ENCODE results near the gene NHS.

The NHS gene

DNA sequence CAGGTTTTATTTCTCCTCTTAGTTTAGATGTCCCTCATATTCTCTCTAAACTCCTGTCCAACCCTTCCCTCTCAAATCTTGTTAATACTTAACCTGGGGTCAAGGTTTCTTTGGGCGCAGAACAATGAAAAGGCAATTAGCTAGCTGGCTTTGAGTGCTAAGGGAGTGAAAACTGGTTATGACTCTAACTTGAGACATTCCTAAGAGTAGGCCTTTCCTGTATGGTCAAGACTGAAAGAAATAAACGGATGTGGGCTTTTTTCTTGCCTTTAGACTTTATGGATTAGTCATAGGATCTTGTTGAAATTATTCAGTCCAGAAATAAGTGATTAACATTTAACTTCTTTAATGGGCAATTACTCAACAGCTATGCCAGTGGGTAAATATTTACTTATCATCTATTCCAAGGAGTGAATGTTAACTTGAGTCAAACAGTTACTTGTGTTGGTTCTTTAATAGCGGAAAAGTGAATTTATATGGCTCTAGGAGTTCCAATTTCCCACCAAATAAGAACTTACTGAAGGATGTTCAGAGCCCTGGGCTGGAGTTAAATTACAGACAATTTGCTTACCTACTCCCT is 220.5 kb downstream of the NHS start:
- DNase-seq = no peak

- DNase-seq = no peak
Measured at GRCh38 chrX:17596061-17596460, 221.1 kb downstream of the NHS start.

DNA sequence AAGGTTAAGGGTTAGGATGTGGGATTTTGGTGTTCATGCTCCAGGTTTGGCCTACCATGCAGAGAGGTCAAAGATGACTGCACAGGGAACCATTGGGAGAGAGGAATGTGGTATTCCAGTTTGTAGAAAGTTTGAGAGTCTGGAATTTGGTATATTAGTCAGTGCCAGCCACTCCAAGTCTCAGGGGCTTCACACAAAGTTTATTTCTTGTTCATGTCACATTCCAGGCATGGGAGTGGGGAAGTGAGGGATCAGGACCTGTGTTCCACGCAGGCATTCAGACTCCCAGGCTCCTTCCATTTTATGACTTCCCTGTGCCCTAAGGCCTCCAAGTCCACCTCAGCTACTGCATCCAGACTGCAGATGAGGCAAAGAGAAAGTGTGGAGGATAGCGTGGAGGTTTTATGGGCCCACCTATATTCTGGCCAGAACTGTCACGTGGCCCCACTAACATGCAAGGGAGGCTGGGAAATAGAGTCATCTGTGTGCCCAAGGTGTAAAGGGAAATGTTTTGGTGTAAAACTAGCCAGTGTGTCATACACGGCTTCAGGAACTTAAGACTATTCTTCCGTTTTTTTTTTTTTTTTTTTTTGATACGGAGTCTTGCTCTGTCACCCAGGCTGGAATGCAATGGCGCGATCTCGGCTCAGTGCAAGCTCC is 221.7 kb downstream of the NHS start:
- DNase-seq = no peak

- DNase-seq = no peak
Measured at GRCh38 chrX:17597327-17597726, 222.3 kb downstream of the NHS start.

DNA sequence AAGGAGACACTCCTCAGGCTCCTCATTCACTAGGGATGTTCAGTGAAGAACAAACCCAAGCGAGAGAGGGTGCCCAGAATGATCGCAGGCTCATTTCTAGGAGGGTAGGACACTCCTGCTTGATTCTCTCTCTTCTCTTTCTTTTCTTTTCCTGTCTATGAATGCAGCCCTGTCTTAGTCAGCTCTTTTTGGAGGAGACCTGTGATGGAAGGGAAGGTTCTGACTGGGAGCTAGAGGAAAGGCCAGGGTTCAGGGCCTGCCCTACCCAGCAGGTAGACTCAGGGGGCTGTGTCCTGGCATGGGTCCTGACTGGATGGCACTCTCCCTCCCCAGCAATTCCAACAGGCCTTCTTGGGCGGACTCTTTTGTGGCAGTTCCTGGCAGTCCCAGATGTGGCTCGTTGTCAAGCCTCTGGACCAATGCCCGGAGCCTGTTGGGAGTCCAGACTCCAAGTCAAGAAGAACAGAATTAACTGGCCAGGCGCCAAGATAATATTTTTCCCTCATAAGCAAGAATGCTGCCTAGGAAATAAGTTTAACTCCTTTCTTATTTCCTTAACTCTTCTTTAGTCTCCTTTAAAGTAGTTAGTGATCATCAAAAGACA is 222.9 kb downstream of the NHS start:
- DNase-seq = no peak

DNA sequence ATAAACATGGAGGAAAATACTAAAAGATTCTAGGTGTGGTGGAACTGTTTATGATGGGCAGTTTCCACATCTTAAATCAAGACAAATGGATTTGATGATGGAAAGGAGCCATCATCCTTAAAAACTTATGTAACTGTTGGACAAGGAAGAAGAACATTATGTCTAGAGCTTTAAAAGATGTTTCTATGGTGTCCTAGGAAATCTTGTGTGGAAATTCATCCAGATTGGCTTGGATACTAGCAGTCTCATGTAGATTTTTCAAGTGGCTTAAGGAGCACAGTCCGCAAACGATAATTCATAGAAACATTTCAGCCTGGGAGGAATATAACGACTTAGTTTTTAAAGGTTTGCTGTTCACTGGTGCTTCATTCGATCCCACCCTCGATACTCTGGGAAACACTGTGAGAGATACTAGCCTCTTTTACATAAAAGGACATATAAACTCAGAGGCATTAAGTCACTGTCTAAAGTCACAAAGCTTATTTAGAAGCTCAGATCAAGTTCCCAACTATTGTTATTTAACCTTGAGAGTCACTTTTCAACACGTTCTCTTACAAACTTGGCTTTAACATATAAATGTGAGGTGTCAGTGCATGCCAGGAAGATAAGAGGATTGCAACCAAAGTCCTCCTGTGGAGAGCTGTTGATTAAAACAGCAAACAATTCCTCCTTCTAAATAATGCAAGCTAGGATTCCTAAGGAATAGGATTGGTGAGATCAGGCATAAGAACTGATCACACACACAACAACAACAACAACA is 226.6 kb downstream of the NHS start:
- no peak for DNase-seq

DNA sequence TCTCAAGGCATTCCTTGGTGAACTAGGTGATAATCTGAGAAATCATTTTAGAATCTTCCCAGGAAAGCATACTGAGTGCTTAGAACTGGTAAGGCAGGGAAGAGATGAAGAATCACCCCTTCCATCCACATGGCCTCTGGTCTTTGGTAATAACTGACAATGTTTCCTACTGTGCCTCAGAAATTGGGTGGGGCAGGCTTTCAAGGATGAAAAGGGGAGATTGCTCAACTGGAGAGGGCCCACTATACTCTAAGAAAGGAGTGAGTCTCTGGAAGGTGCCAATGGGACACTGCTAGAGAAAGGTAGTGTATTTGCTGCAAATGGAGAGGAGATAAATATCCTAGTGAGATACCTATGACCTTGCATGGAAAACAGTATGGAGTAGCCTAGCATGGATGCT is 227.2 kb downstream of the NHS start:
- no peak for DNase-seq

DNA sequence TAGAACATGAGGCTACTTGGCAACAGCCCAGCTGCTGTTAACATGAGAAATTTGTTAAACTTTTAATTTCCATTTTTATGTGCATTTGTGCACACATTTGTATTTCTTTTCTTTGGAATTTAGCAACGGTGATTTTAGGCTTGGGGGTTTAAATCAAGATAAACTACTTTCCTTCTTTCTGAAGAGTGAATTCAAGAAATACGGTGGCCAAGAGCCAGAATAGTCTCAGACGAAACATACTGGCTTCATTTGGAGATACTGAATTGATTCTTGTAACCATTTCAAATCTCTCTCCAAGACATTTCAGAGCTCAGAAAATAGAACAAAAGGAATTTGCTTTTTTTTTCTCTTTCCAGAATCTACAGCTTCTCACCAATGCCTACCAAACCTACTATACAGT is 228.2 kb downstream of the NHS start:
- DNase-seq = no peak

GRCh38 chrX:17605676-17606075 is 230.7 kb downstream of the NHS start:
- no peak for DNase-seq

- no peak for DNase-seq
Measured at GRCh38 chrX:17606231-17606630, 231.2 kb downstream of the NHS start.

GRCh38 chrX:17608888-17609287 is 233.9 kb downstream of the NHS start:
- no peak for DNase-seq

DNA sequence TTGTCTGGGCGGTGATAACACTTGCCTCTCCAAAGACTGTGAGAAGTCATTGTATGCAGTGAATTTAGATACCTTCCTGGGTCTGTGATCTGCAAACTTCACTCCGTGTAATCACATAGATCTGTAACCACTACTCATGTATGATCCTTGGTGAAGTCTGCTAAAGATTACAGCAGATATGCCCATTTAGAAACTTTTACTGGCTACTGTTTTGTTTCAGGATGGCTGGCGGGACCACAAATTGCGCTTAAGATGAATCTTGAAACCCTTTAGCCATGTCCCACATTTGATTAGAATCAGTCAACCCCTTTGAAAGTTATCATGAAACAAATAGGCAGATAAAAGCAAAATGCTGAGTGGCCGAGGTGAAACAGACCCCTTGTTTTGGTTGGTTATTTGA is 235.8 kb downstream of the NHS start:
- DNase-seq = no peak

GRCh38 chrX:17613979-17614588 is 239.1 kb downstream of the NHS start:
- no peak for DNase-seq

DNA sequence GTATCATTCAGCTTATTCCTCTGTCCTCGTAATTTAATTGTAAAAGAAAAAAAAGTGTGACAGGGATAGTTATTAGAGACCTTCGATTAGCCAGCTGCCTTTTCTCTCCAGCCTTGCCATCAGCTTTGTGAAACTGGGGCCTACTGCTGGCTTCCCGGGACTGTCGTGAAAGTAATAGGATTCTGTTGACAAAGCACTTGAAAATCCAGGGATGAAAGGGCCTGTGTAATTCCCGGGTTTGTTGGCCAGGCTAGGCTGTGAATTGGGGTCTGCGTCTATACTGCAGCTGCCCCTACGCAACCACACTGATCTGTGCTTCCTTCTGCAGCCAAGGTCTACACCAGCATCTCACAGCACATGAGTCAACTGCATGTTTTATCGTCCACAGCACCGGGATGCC is 241.9 kb downstream of the NHS start:
- DNase-seq = no peak

DNA sequence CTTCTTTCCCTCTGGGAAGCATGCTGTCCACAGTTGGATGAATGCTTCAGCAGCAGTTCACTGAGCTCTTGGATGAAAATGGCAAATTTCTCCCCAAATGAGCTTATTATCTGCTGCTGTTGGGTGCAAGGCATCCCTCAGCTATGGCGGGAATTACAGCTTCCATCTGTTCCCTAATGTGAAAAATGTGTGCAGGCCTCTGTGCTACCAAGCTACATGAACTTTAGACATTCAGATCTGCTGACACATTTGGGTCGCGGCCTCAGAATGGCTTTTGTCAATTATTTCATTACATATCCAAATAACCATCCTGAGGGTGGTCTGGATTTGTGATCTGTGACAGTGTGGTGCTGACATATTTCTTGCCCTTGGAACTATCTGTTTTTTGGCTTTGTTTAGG is 242.8 kb downstream of the NHS start:
- no peak for DNase-seq

DNA sequence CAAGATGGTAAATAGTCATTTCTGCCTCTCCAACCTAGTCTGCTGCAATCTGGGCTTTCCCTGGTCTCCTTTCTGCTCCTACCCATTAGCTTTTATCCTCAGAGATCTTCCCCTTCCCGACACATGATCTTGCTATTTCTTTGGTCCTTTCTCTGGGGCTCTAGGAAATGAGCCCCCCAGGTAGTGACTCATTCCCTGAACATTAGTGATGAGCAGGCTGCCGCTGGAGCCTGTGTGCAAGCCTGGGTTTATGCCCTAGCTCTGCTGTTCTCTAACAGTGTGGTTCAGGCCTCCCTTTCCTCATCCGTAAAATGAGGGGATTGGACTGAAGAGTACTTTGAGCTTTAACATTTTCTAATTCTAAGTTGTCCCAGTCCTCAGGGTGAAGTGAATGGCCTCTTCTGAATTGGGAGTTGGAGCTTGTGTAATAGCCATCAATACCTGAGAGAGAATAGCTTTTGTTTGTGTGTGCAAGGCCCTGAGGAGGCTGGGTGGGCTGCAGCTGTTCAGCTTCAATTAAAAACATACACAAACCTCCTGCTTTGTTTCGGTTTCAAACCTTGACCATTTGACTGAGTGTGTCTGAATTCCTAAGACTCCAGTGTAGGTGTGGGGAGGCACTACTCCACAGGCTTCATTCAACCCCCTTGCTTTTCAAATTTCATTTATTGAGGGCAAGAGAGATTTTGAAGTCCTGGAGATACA is 246.7 kb downstream of the NHS start:
- DNase-seq = no peak

DNA sequence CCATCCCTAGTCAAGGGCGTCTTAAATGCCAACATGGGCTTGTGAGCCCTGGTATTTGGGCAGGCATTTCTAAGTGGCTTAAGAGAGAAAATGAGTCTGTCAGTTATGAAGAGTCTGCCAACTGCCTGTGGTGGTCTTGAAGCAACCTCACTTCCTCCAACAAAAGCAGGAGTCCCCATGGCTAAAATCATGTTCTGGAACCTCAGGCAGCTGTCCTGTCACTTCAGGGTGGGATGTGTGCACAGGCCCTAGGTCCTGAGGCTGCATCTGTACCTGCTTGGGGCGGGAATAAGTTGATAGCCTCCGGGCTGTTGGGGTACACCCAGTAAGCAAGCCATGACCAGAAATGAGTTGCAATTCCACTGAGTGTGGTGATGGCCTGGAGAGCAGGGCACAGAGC is 247.3 kb downstream of the NHS start:
- DNase-seq = no peak

DNA sequence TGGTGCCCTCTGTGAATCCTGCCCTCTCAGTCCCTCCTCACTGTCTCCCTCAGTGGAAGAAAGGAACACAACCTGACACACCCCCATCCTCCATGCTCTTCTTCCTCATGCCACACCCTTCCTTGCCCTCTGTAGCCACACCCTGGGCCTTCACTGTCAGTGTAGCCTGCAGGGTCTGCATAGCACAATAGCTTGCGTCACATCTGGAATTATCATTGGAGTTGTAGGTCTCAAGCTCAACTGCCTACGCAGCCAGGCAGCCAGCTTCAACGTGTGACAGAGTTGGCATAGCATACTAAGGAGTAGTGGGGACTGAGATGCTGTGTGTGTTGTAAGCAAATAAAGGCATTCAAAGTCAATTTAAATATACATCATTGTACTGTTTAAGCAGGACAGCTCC is 248.8 kb downstream of the NHS start:
- no peak for DNase-seq

DNA sequence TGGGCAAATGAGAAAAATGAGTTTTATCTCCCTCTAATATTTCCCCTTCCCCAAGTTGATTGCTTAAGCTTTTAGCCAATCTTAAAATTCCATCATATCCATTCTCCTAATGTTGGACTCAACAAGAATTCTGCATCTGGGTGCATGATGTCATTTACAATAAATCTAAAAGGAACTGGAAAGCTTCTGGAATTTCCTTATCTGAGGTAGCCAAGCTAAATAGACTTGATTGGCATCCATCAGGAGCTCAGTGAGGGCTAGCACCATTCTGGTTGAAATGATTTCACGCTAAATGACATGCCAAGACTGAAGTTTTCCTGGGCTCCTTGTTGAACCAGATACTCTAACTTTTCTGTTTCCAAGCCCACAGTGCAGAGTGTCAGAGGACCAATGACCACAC is 252.0 kb downstream of the NHS start:
- no peak for DNase-seq

- no peak for DNase-seq
Measured at GRCh38 chrX:17628976-17629375, 254.0 kb downstream of the NHS start.

DNA sequence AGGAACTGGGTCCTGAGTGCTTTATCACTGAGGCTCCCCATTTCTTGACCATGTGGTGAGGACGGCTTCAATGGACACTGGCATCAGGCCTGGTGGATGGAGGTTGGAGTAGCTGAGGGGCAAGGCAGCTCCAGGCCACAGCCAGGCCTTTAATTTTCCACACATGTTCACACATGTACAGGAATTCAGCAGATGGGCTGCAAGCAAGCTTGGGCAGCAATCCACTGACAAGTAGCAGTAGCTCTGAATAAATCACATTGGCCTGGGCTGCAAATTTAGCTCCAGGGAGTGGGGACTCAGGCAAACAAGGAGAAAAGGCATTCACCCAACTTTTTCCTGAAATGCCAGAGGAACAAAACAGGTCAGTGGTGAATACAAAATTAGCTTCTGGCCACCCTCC is 254.5 kb downstream of the NHS start:
- DNase-seq = no peak

DNA sequence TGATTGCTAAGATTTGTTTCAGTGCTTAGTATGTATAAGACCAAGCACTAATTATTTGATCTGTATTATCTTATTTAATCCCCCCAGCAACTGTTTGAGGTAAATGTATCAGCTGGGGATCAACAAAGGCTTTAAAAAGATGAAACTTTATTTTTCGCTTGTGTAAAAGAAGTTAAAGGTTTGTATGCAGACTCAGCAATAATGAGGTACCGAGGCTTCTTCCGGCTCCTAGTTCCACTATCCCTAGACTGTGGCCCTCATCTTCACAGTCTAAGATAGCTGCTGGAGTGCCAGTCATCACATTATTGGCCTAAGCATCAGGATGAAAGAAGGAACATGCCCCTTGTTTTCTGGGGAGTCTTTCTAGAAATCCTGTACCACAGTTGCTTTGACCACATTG is 256.6 kb downstream of the NHS start:
- DNase-seq = no peak

DNA sequence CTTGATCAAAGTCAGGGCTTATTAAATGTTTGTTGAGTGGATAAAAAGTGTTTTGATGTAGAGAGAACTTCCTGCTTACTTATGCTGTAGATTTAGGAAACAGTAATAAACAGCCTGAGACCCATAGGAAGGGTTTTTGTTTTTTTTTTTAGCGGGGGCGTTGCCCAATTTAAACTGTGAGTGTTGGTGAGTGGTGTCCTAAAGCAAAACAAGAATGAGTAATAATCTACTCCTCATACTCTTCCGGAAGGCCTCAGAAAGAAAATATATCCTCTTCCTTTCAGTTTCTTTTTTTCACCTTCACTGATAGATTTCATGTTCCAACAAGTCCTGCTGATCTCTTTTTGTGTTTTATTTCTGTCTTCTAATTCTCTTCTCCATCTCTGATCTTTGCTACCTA is 257.9 kb downstream of the NHS start:
- no peak for DNase-seq

All from activated CD8-positive, alpha-beta memory T cell treated with anti-CD3 and anti-CD28 coated beads for 24 hours (primary cell).